IMR-90 (cell line): ENCODE measurements around the gene KRTAP10-9. TPM values are rescaled to one million over a fixed set of nuclear protein-coding genes. Genes with fewer than 3 reads are reported as not detected.

Experiments
- ATAC-seq: fragments of 200-7000 bp; cut with Tn5 transposase; 2 replicates; pipeline ENCODE4 v1.9.1; 2020; ENCODE audit warnings: low read depth, mild to moderate bottlenecking, moderate library complexity
- BruUV-seq: library from RNA; stranded (reverse); fragments of 400-500 nt; replicated peaks from 2 replicates; lab custom pipeline; 2021; lab: Mats Ljungman, UMichigan
- CTCF ChIA-PET: fragments of 300-600 bp; formaldehyde crosslinking; extraction: SDS; loops from one replicate; lab custom pipeline; 2021; ENCODE audit warnings: antibody characterized with exemption; lab: Yijun Ruan, JAX
- POLR2A ChIA-PET: fragments of 300-600 bp; sonication (Branson Sonifier 250); formaldehyde crosslinking; loops from one replicate; lab custom pipeline; 2022; ENCODE audit warnings: antibody characterized with exemption; ENCODE audit not compliant: unreplicated experiment; lab: Charles Lee
- DNase-seq: peaks from one replicate; pipeline ENCODE4 v3.0.0; 2013
- H2AFZ ChIP-seq: replicated peaks from 2 replicates; pipeline ENCODE3; 2013; ENCODE audit warnings: low read length, mild to moderate bottlenecking; ENCODE audit not compliant: poor library complexity
- H2AK5ac ChIP-seq: 2 replicates; pipeline ENCODE4 v1.6.1; 2013; ENCODE audit warnings: low read depth, low read length, inconsistent platforms
- H2AK9ac ChIP-seq: replicated peaks from 2 replicates; pipeline ENCODE3; 2013; ENCODE audit warnings: mild to moderate bottlenecking, low read depth, low read length, moderate library complexity; ENCODE audit not compliant: poor library complexity
- H2BK120ac ChIP-seq: 2 replicates; pipeline ENCODE4 v1.6.1; 2013; ENCODE audit warnings: low read depth, low read length, inconsistent platforms
- H2BK15ac ChIP-seq: 3 replicates; pipeline ENCODE4 v1.6.1; 2013; ENCODE audit warnings: low read depth, low read length, inconsistent platforms
- H2BK20ac ChIP-seq: 2 replicates; pipeline ENCODE4 v1.6.1; 2013; ENCODE audit warnings: low read depth, mild to moderate bottlenecking, inconsistent platforms, low read length, moderate library complexity
- H2BK5ac ChIP-seq: 2 replicates; pipeline ENCODE4 v1.6.1; 2013; ENCODE audit warnings: mild to moderate bottlenecking, low read depth, low read length, inconsistent platforms; ENCODE audit not compliant: poor library complexity, severe bottlenecking
- H3K14ac ChIP-seq: replicated peaks from 2 replicates; pipeline ENCODE4 v1.6.1; 2013; ENCODE audit warnings: low read depth, low read length, inconsistent platforms
- H3K18ac ChIP-seq: 2 replicates; pipeline ENCODE4 v1.6.1; 2013; ENCODE audit warnings: low read depth, low read length, control low read depth
- H3K23ac ChIP-seq: 2 replicates; pipeline ENCODE4 v1.6.1; 2013; ENCODE audit warnings: low read depth, low read length, inconsistent platforms
- H3K27ac ChIP-seq: 2 replicates; pipeline ENCODE4 v1.5.1; 2013; ENCODE audit warnings: mild to moderate bottlenecking, control low read depth, low read length; ENCODE audit not compliant: insufficient read depth
- H3K27me3 ChIP-seq: 2 replicates; pipeline ENCODE4 v1.6.1; 2013; ENCODE audit warnings: low read length; ENCODE audit not compliant: control insufficient read depth, insufficient read depth
- H3K36me3 ChIP-seq: 2 replicates; pipeline ENCODE4 v1.6.1; 2013; ENCODE audit warnings: low read length, mixed read lengths; ENCODE audit not compliant: control insufficient read depth, insufficient read depth
- H3K4ac ChIP-seq: 2 replicates; pipeline ENCODE4 v1.6.1; 2013; ENCODE audit warnings: low read depth, low read length, inconsistent platforms
- H3K4me1 ChIP-seq: 2 replicates; pipeline ENCODE4 v1.6.1; 2013; ENCODE audit warnings: low read length, mixed read lengths; ENCODE audit not compliant: control insufficient read depth, insufficient read depth
- H3K4me2 ChIP-seq: 2 replicates; pipeline ENCODE4 v1.6.1; 2013; ENCODE audit warnings: low read depth, mild to moderate bottlenecking, control low read depth, low read length, moderate library complexity
- H3K4me3 ChIP-seq: 2 replicates; pipeline ENCODE4 v1.5.1; 2013; ENCODE audit warnings: low read depth, mild to moderate bottlenecking, control low read depth, low read length, moderate library complexity; ENCODE audit not compliant: insufficient read depth
- H3K56ac ChIP-seq: 2 replicates; pipeline ENCODE4 v1.6.1; 2013; ENCODE audit warnings: low read length, inconsistent platforms; ENCODE audit not compliant: insufficient read depth; ENCODE audit errors: extremely low read depth
- H3K79me1 ChIP-seq, 2 experiments: 2 replicates each; pipeline ENCODE4 v1.6.1; 2013; ENCODE audit warnings: low read length in 2 of 2, inconsistent platforms in 1 of 2, low read depth in 1 of 2
- H3K9ac ChIP-seq: 2 replicates; pipeline ENCODE4 v1.6.1; 2013; ENCODE audit warnings: low read depth, low read length, control low read depth
- H3K9me1 ChIP-seq: 2 replicates; pipeline ENCODE4 v1.6.1; 2013; ENCODE audit warnings: low read length, inconsistent platforms; ENCODE audit not compliant: insufficient read depth
- H3K9me3 ChIP-seq: 2 replicates; pipeline ENCODE4 v1.6.1; 2013; ENCODE audit warnings: low read length; ENCODE audit not compliant: control insufficient read depth, insufficient read depth
- H4K20me1 ChIP-seq: 2 replicates; pipeline ENCODE4 v1.6.1; 2013; ENCODE audit warnings: low read length, inconsistent platforms; ENCODE audit not compliant: insufficient read depth
- H4K5ac ChIP-seq: 2 replicates; pipeline ENCODE4 v1.6.1; 2013; ENCODE audit warnings: mild to moderate bottlenecking, low read depth, low read length, control low read depth
- H4K8ac ChIP-seq, 2 experiments: 2 replicates each; pipeline ENCODE4 v1.6.1; 2013; ENCODE audit warnings: low read depth in 2 of 2, low read length in 2 of 2, control low read depth in 1 of 2, inconsistent platforms in 1 of 2
- H4K91ac ChIP-seq: 2 replicates; pipeline ENCODE4 v1.6.1; 2013; ENCODE audit warnings: low read depth, low read length, inconsistent platforms; ENCODE audit not compliant: insufficient read depth
- BHLHE40 ChIP-seq: fragments of 150-350 bp; IDR thresholded peaks from 2 replicates; pipeline ENCODE4 v1.6.1; 2016; ENCODE audit warnings: mild to moderate bottlenecking, low read depth, low read length
- FOS ChIP-seq: fragments of 150-350 bp; IDR thresholded peaks from 2 replicates; pipeline ENCODE4 v1.6.1; 2016; ENCODE audit warnings: low read depth, low read length
- NFE2L2 ChIP-seq: fragments of 150-350 bp; IDR thresholded peaks from 2 replicates; pipeline ENCODE4 v1.6.1; 2016; ENCODE audit warnings: low read depth, mild to moderate bottlenecking, low read length
- POLR2A ChIP-seq: IDR thresholded peaks from 2 replicates; pipeline ENCODE4 v1.6.1; 2012; ENCODE audit warnings: mild to moderate bottlenecking, low read depth, low read length
- RAD21 ChIP-seq: IDR thresholded peaks from 2 replicates; pipeline ENCODE4 v1.6.1; 2012; ENCODE audit warnings: low read length, improper control_type of control experiment
- RFX5 ChIP-seq: IDR thresholded peaks from 2 replicates; pipeline ENCODE4 v1.8.0; 2012; ENCODE audit warnings: low read depth, mild to moderate bottlenecking, low read length, moderate library complexity
- WGBS, 2 experiments: methylation state at CpG; one replicate each; pipeline versions ENCODE4 v1.1.5 to v1.1.7; 2013; ENCODE audit warnings: missing lambda C conversion rate in 2 of 2; ENCODE audit not compliant: insufficient read length in 1 of 2; ENCODE audit errors: extremely low coverage in 2 of 2; 5-methylcytosine and 5-hydroxymethylcytosine counted together
- dilution Hi-C: fragments of 300-500 bp; cut with HindIII; formaldehyde crosslinking; loops from one replicate; pipeline ENCODE4 v1.14.3; 2018; ENCODE audit warnings: low sequenced_read_pairs; ENCODE audit not compliant: unreplicated experiment
- in situ Hi-C: fragments of 300-500 bp; cut with MboI; formaldehyde crosslinking; loops from 3 replicates; pipeline ENCODE4 v1.14.3; 2019; ENCODE audit warnings: low sequenced_read_pairs, inconsistent platforms, mixed read lengths
- intact Hi-C: fragments of 100-400 bp; cut with micrococcal nuclease; formaldehyde crosslinking; loops from 2 replicates; pipeline ENCODE4 v1.10.0; 2022
- polyA plus RNA-seq, 3 experiments: library from polyadenylated mRNA; depleted of rRNA; stranded (reverse); fragments of >200 nt; gene quantifications; 2 replicates each; pipeline ENCODE4 v1.2.3, GENCODE V29; 2012; ENCODE audit warnings: low replicate concordance in 1 of 3
- total RNA-seq: library from RNA; depleted of rRNA; stranded (reverse); fragments of >200 nt; gene quantifications from 2 replicates; pipeline ENCODE4 v1.2.3, GENCODE V29; 2012

Gene KRTAP10-9
- total and polyA plus RNA-seq, 2 of the 4 experiments (the other 2 are of a cell fraction): not detected

DNA sequence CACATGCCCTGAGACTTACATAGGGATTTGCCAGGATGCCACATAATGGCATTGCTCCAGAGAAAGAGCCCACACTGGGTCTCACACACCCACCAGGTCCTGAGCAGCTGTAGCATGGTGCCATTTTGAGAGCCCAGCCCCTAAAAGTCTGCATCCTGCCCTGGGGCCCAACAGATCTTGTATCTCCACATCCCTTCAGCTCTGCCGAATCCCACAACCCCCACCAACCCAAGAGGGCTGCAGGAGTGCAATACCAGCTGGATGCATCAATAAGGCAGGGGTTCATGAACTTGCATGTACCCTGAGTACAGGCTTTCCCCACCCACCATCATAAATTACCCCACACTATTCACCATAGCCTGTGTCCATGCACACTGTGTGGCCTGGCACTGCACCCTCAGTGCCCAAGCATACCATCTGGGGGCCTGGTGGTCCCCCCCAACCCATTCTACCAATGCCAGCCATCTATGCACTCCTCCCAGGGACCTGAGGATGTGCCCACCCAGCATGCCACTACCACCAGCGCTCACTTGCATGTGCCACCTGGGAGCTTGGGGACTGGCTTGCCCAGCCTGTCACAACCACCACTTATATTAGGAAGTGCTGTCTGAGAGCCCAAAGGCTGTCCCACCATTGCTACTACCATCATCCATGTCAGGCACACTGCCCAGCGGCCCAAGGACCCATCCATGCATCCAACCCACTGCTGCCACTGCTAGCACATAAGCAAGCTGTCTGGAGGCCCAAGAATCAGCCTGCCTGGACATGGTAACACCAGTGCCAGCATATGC is 43.9 kb downstream of the KRTAP10-9 start:
- Histone ChIP-seq H3K14ac (no peak overlapping the region), H2BK120ac (no peak overlapping the region), H3K4ac (no peak overlapping the region), H4K20me1 (no peaks in the 10 kb centered on the region), H3K27ac (no peak overlapping the region), H4K8ac (no peak overlapping the region), H3K4me3 (no peak overlapping the region), H3K4me2 (no peak overlapping the region), H2AK9ac (no peak overlapping the region), H4K5ac (no peak overlapping the region), H3K56ac (no peak overlapping the region), H2BK15ac (no peak overlapping the region), H3K23ac (no peak overlapping the region), H3K27me3 (peaks cover 5% of the 10 kb centered on the region; the same call in 1 of the 2 replicates), H3K36me3 (no peaks in the 10 kb centered on the region), H2AK5ac (no peak overlapping the region), H3K18ac (no peak overlapping the region), H4K91ac (no peak overlapping the region), H3K9me1 (no peaks in the 10 kb centered on the region), H3K9me3 (peaks cover 3% of the 10 kb centered on the region; the same call in 1 of the 2 replicates), H3K79me1 (no peaks in the 10 kb centered on the region), H3K4me1 (no peaks in the 10 kb centered on the region), H2AFZ (no peak overlapping the region), H2BK20ac (no peak overlapping the region), H3K9ac (no peak overlapping the region), H2BK5ac (no peak overlapping the region)
- intact Hi-C loops (no loop called here), in situ Hi-C loops (no loop called here), dilution Hi-C loops (no loop called here)
- POLR2A ChIA-PET: no interaction called here
- CTCF ChIA-PET: interaction anchor here (0.5 kb wide), 1 partner anchor 52 kb away, joined by 3 read pairs; no protein-coding TSS in a partner anchor
- ATAC-seq (no peak), DNase-seq (no peak)
- no TSS peak for BruUV-seq
- no peak for TF ChIP-seq RFX5
- TF ChIP-seq POLR2A: no peak
- TF ChIP-seq RAD21: no peak
- TF ChIP-seq BHLHE40: no peak
- no peak for TF ChIP-seq FOS
- TF ChIP-seq NFE2L2: no peak
- WGBS, 2 experiments: 43% methylated on average over 1 of the region's 3 CpGs; no CpG with 5 or more reads in 1 of the 2 experiments
